GM23338 (cell line): Measurements from ENCODE around the gene CHN1. TPM values are rescaled to one million over a fixed set of nuclear protein-coding genes. Genes with fewer than 3 reads are reported as not detected.

Experiments
- ATAC-seq: fragments of 200-7000 bp; cut with Tn5 transposase; 3 replicates; pipeline ENCODE4 v1.9.1; 2020
- DNase-seq: peaks from one replicate; pipeline ENCODE4 v3.0.0-alpha.2; 2015; ENCODE audit warnings: low spot score
- H2AFZ ChIP-seq: fragments of 200-600 bp; sonication (generic); 2 replicates; pipeline ENCODE4 v1.8.0; 2016; ENCODE audit warnings: antibody characterized with exemption, mild to moderate bottlenecking, moderate library complexity
- H3F3A ChIP-seq: fragments of 200-600 bp; sonication (generic); replicated peaks from 2 replicates; pipeline ENCODE4 v1.8.0; 2017; ENCODE audit warnings: antibody characterized with exemption, mixed run types, low read depth
- H3K27ac ChIP-seq: fragments of 200-600 bp; sonication (generic); 2 replicates; pipeline ENCODE4 v1.6.1; 2016; ENCODE audit warnings: low read depth
- H3K27me3 ChIP-seq: fragments of 200-600 bp; sonication (generic); 2 replicates; pipeline ENCODE4 v1.8.0; 2016; ENCODE audit warnings: mild to moderate bottlenecking, mixed run types, moderate library complexity; ENCODE audit not compliant: insufficient read depth
- H3K36me3 ChIP-seq: fragments of 200-600 bp; sonication (generic); 2 replicates; pipeline ENCODE4 v1.8.0; 2016; ENCODE audit warnings: mild to moderate bottlenecking; ENCODE audit not compliant: insufficient read depth
- H3K4me1 ChIP-seq: fragments of 200-600 bp; sonication (generic); 2 replicates; pipeline ENCODE4 v1.8.0; 2016; ENCODE audit warnings: mild to moderate bottlenecking, moderate library complexity; ENCODE audit not compliant: insufficient read depth
- H3K4me2 ChIP-seq: fragments of 200-600 bp; sonication (generic); 2 replicates; pipeline ENCODE4 v1.7.1; 2017; ENCODE audit warnings: mixed run types
- H3K4me3 ChIP-seq: fragments of 200-600 bp; sonication (generic); 2 replicates; pipeline ENCODE4 v1.6.1; 2016; ENCODE audit warnings: mixed run types
- H3K79me2 ChIP-seq: fragments of 200-600 bp; sonication (generic); replicated peaks from 2 replicates; pipeline ENCODE4 v1.8.0; 2017; ENCODE audit warnings: mild to moderate bottlenecking; ENCODE audit not compliant: insufficient read depth
- H3K9me2 ChIP-seq: fragments of 200-600 bp; sonication (generic); 2 replicates; pipeline ENCODE4 v1.8.0; 2017; ENCODE audit not compliant: insufficient read depth
- H4K20me1 ChIP-seq: fragments of 200-600 bp; sonication (generic); replicated peaks from 2 replicates; pipeline ENCODE4 v1.8.0; 2017; ENCODE audit warnings: mild to moderate bottlenecking; ENCODE audit not compliant: insufficient read depth
- H3K27ac Mint-ChIP-seq: 2 replicates; pipeline ENCODE4 v1.8.0; 2020; ENCODE audit warnings: inconsistent platforms, mild to moderate bottlenecking, moderate library complexity, mixed read lengths
- H3K27me3 Mint-ChIP-seq: 3 replicates; pipeline ENCODE4 v1.8.0; 2022; ENCODE audit warnings: low read depth, mild to moderate bottlenecking, moderate library complexity, mixed read lengths, inconsistent platforms; ENCODE audit not compliant: insufficient read depth, poor library complexity
- H3K36me3 Mint-ChIP-seq: 3 replicates; pipeline ENCODE4 v1.8.0; 2021; ENCODE audit warnings: low read depth, mild to moderate bottlenecking, inconsistent platforms, moderate library complexity, mixed read lengths
- H3K4me1 Mint-ChIP-seq: 3 replicates; pipeline ENCODE4 v1.8.0; 2020; ENCODE audit warnings: mild to moderate bottlenecking, inconsistent platforms, mixed read lengths
- H3K4me3 Mint-ChIP-seq: 3 replicates; pipeline ENCODE4 v1.8.0; 2021; ENCODE audit warnings: moderate library complexity, mild to moderate bottlenecking, inconsistent platforms, mixed read lengths
- H3K9me3 Mint-ChIP-seq: 3 replicates; pipeline ENCODE4 v1.8.0; 2020; ENCODE audit warnings: moderate library complexity, mild to moderate bottlenecking, inconsistent platforms, mixed read lengths
- CREB1 ChIP-seq: fragments of 250-450 bp; sonication (Bioruptor Pico); IDR thresholded peaks from 2 replicates; pipeline ENCODE4 v1.5.0; 2020; ENCODE audit warnings: low read depth, mild to moderate bottlenecking, moderate library complexity
- CTCF ChIP-seq, 2 experiments: fragments of 200-600 bp in 1 of 2; sonication (generic) in 1 of 2; conservative IDR thresholded peaks; 2 replicates each; pipeline versions ENCODE4 v1.5.1 to v1.6.1; 2016 to 2017; ENCODE audit warnings: antibody characterized with exemption in 2 of 2, low read depth in 2 of 2, mild to moderate bottlenecking in 2 of 2, moderate library complexity in 1 of 2
- EZH2 ChIP-seq: fragments of 200-600 bp; sonication (generic); IDR thresholded peaks from one replicate; pipeline ENCODE4 v1.8.0; 2017; ENCODE audit warnings: antibody characterized with exemption, mild to moderate bottlenecking, low read depth; ENCODE audit not compliant: unreplicated experiment
- EZH2phosphoT487 ChIP-seq: fragments of 200-600 bp; sonication (generic); IDR thresholded peaks from one replicate; pipeline ENCODE4 v1.8.1; 2018; ENCODE audit warnings: antibody characterized with exemption; ENCODE audit not compliant: unreplicated experiment
- JUNB ChIP-seq: IDR thresholded peaks from one replicate; pipeline ENCODE4 v1.6.1; 2016; ENCODE audit warnings: antibody characterized with exemption; ENCODE audit not compliant: unreplicated experiment
- NANOG ChIP-seq: IDR thresholded peaks from 2 replicates; pipeline ENCODE4 v1.6.1; 2016; ENCODE audit warnings: antibody characterized with exemption, borderline replicate concordance
- POLR2AphosphoS5 ChIP-seq: IDR thresholded peaks from 2 replicates; pipeline ENCODE4 v1.6.1; 2016; ENCODE audit warnings: antibody characterized with exemption, low read depth
- ZNF114 ChIP-seq: fragments of 250-450 bp; sonication (Bioruptor Pico); IDR thresholded peaks from 2 replicates; pipeline ENCODE4 v1.5.0; 2020; ENCODE audit warnings: mild to moderate bottlenecking, moderate library complexity
- ZNF331 ChIP-seq: fragments of 250-450 bp; sonication (Bioruptor Pico); IDR thresholded peaks from 2 replicates; pipeline ENCODE4 v1.5.0; 2020; ENCODE audit warnings: low read depth, mild to moderate bottlenecking, moderate library complexity
- ZNF462 ChIP-seq: fragments of 250-450 bp; sonication (Bioruptor Pico); IDR thresholded peaks from 2 replicates; pipeline ENCODE4 v1.5.0; 2020; ENCODE audit warnings: mild to moderate bottlenecking, moderate library complexity
- polyA plus RNA-seq: library from polyadenylated mRNA; unstranded; fragments of >200 nt; fragmentation: Nextera tagmentation; extraction: Ambion mirVana; gene quantifications from 2 replicates; pipeline ENCODE4 v1.2.1, GENCODE V29; 2016
- total RNA-seq: library from RNA; depleted of rRNA; stranded (reverse); fragments of >200 nt; shearing (Covaris generic); gene quantifications from 2 replicates; pipeline ENCODE4 v1.2.3, GENCODE V29; 2014
- TF ChIP-seq, protein P1 (sequence below): IDR thresholded peaks from 2 replicates; pipeline ENCODE4 v1.6.1; 2016; ENCODE audit warnings: antibody characterized with exemption
- TF ChIP-seq, protein P2 (sequence below): IDR thresholded peaks from one replicate; pipeline ENCODE4 v1.6.1; 2018; ENCODE audit warnings: antibody characterized with exemption; ENCODE audit not compliant: unreplicated experiment

The CHN1 gene
- total and polyA plus RNA-seq, 2 experiments from 2014 or later, result 28.1 to 36.5 TPM

GRCh38 chr2:175008801-175009495 is 3.8 kb upstream of the CHN1 start:
- Histone ChIP-seq H3K27me3 (no peaks in the 10 kb centered on the region), H3F3A (no peaks in the 10 kb centered on the region), H3K4me1 (peaks cover 23% of the 10 kb centered on the region), H4K20me1 (no peaks in the 10 kb centered on the region), H3K27ac (no peak overlapping the region), H3K4me3 (no peak overlapping the region), H3K4me2 (no peak overlapping the region), H3K36me3 (no peaks in the 10 kb centered on the region), H3K79me2 (peaks cover 4% of the 10 kb centered on the region), H3K9me2 (no peaks in the 10 kb centered on the region), H2AFZ (no peak overlapping the region)
- TF ChIP-seq EZH2 (no peak), CREB1 (CRISPR knock-in tag) (no peak), JUNB (no peak), POLR2AphosphoS5 (no peak), CTCF (conservative IDR thresholded peaks at IDR 0.05; ENCODE audit: low read depth in 2 of 2) (no peak), ZNF462 (CRISPR knock-in tag) (no peak), ZNF114 (CRISPR knock-in tag) (no peak), ZNF331 (CRISPR knock-in tag) (no peak), NANOG (no peak), EZH2phosphoT487 (no peak)
- TF ChIP-seq, protein P1, sequence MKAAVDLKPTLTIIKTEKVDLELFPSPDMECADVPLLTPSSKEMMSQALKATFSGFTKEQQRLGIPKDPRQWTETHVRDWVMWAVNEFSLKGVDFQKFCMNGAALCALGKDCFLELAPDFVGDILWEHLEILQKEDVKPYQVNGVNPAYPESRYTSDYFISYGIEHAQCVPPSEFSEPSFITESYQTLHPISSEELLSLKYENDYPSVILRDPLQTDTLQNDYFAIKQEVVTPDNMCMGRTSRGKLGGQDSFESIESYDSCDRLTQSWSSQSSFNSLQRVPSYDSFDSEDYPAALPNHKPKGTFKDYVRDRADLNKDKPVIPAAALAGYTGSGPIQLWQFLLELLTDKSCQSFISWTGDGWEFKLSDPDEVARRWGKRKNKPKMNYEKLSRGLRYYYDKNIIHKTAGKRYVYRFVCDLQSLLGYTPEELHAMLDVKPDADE, result no peak
- TF ChIP-seq, protein P2, sequence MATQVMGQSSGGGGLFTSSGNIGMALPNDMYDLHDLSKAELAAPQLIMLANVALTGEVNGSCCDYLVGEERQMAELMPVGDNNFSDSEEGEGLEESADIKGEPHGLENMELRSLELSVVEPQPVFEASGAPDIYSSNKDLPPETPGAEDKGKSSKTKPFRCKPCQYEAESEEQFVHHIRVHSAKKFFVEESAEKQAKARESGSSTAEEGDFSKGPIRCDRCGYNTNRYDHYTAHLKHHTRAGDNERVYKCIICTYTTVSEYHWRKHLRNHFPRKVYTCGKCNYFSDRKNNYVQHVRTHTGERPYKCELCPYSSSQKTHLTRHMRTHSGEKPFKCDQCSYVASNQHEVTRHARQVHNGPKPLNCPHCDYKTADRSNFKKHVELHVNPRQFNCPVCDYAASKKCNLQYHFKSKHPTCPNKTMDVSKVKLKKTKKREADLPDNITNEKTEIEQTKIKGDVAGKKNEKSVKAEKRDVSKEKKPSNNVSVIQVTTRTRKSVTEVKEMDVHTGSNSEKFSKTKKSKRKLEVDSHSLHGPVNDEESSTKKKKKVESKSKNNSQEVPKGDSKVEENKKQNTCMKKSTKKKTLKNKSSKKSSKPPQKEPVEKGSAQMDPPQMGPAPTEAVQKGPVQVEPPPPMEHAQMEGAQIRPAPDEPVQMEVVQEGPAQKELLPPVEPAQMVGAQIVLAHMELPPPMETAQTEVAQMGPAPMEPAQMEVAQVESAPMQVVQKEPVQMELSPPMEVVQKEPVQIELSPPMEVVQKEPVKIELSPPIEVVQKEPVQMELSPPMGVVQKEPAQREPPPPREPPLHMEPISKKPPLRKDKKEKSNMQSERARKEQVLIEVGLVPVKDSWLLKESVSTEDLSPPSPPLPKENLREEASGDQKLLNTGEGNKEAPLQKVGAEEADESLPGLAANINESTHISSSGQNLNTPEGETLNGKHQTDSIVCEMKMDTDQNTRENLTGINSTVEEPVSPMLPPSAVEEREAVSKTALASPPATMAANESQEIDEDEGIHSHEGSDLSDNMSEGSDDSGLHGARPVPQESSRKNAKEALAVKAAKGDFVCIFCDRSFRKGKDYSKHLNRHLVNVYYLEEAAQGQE, result no peak
- Mint-ChIP-seq H3K4me3 (no peak overlapping the region), H3K27ac (no peak overlapping the region), H3K9me3 (no peaks in the 10 kb centered on the region; the same call in 1 of the 3 replicates), H3K27me3 (peaks cover 7% of the 10 kb centered on the region), H3K4me1 (peaks cover 29% of the 10 kb centered on the region), H3K36me3 (0 out of 3 replicates have a peak, but pooled peaks cover 2% of the 10 kb centered on the region)
- no peak for DNase-seq
- ATAC-seq, result no peak
